Measurements from ENCODE around the gene PNLIPRP1.

The PNLIPRP1 gene

GRCh38 chr10:116590590-116591444 is at the start of gene PNLIPRP1:
Gene PNLIPRP1 (plus strand): TSS chr10:116590959. CDS start chr10:116591130, 171 bp downstream.
- no peak for DNase-seq (ENCODE audit: low read depth)

DNA sequence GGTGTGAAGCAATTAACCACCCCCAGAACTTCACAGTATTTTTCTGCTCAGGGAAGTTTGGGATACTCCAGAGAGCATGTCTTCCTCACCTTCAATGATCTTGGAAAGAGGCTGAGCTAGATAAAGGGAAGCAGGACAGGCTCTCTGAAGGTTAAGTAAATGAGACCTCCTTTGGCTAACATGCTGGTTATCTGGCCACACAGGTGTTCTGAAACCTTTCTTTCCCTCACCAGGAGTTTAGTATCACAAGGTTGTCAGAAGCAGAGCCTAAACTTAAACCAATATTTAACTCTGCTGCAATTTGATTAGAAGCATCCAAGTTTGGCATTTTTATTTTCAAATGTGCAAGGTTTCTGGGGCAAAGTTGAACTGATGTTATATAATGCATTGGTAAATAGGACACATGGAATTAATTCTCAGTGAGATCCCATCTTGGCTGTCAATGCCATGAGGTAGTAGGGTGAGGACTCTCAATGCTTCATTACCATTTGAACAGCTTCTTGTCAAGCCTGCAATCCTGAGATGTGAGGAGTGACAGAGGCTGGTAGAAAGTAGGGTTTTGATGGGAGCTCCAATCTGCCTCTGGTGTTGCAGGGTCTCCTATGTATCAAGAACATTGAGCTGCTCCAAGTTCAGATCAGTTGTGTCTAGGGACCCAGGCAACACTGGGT is 48.6 kb upstream of the PNLIPRP1 start:
- no peak for DNase-seq (ENCODE audit: low read depth)

GRCh38 chr10:116545122-116545521 is 45.6 kb upstream of the PNLIPRP1 start:
- no peak for DNase-seq (ENCODE audit: low read depth)

DNA sequence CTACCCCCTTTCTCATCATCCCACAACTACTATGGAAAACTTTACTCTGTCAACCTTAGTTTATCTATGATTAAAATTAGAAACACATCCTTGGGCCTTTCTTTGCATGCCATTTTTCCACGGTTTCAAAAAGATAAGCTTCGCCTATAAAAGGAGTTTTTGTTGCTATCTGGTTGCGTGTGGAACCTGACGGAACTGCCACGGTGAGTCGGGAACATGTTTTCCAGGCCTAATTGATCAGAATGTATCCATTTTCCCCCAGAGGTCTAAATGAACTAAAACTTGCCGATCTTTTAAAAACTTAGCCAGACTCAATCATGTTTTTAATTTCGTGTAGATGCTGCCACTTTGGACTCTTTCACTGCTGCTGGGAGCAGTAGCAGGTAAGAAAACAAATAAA is 45.0 kb upstream of the PNLIPRP1 start, which contains the start of gene PNLIP:
Gene PNLIP (plus strand): TSS at position 176 of the 400 bp plus-strand sequence. CDS start 162 bp downstream, at position 338.
- DNase-seq (ENCODE audit: low read depth), result no peak

- DNase-seq (ENCODE audit: low read depth), result no peak
Observed at GRCh38 chr10:116548301-116548700, 42.5 kb upstream of the PNLIPRP1 start.

GRCh38 chr10:116553378-116553980 is 37.3 kb upstream of the PNLIPRP1 start:
- DNase-seq (ENCODE audit: low read depth), result no peak

GRCh38 chr10:116554628-116555027 is 36.1 kb upstream of the PNLIPRP1 start:
- no peak for DNase-seq (ENCODE audit: low read depth)

- no peak for DNase-seq (ENCODE audit: low read depth)
Observed at GRCh38 chr10:116555880-116556279, 34.9 kb upstream of the PNLIPRP1 start.

- no peak for DNase-seq (ENCODE audit: low read depth)
Observed at GRCh38 chr10:116557305-116557880, 33.4 kb upstream of the PNLIPRP1 start.

GRCh38 chr10:116565534-116565933 is 25.2 kb upstream of the PNLIPRP1 start:
- no peak for DNase-seq (ENCODE audit: low read depth)

GRCh38 chr10:116566932-116567331 is 23.8 kb upstream of the PNLIPRP1 start:
- DNase-seq (ENCODE audit: low read depth), result no peak

DNA sequence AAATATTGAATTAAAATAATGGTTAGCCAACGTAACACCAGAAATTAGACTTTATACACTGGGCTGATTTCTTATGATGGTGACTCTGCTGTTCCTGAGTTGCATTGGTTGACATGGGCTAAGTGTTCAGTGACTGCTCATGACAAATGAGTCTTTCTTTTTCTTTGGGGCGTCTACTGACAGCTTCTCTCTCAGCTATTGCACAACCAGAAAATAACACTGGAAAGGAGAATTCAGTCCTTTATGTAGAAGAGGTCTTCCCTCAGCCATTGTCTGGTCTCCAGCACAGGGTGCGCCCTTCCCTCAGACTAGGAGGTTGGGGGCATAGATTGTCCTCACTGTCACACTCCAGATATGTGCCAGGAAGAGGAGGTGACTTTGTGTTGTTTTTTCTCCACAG is 23.4 kb upstream of the PNLIPRP1 start:
- no peak for DNase-seq (ENCODE audit: low read depth)

DNA sequence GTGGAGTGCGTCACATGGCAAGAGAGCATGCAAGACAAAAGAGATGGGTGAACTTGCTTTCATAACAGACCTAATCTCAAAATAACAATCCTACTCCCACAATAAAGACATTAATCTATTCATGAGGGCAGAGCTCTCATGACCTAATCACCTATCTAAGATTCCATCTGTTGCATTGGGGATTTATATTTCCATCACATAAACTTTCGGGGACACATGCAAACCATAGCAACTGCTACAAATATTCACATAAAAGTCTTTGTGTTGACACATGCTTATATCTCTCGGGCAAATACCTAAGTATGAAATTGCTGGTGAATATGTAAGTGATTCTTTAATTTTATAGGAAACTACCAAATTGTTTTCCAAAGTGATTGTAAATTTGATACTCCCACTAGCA is 16.0 kb upstream of the PNLIPRP1 start:
- DNase-seq (ENCODE audit: low read depth), result no peak

GRCh38 chr10:116587878-116588591 is 2.7 kb upstream of the PNLIPRP1 start:
- no peak for DNase-seq (ENCODE audit: low read depth)

DNA sequence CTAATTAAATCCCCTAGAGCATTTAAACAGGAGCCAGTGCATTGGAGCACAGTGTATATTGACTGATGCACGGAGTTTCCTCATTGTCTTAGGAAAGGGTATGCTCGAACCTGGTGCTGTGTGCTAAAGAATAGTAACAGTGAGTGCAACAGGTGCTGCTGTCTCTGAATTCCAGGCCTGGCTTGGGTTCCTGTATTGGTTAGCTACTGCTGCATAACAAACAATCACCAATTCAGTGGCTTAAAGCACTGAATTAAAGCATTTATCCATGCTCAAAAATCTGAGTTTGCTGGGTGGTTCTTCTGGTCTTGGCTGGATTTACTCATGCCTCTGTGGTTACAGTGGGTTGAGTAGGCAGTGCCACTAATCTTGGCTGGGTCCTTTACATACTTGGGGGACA is 1.8 kb upstream of the PNLIPRP1 start:
- no peak for DNase-seq (ENCODE audit: low read depth)

- DNase-seq (ENCODE audit: low read depth), result no peak
Observed at GRCh38 chr10:116589926-116590325, 833 bp upstream of the PNLIPRP1 start.

DNA sequence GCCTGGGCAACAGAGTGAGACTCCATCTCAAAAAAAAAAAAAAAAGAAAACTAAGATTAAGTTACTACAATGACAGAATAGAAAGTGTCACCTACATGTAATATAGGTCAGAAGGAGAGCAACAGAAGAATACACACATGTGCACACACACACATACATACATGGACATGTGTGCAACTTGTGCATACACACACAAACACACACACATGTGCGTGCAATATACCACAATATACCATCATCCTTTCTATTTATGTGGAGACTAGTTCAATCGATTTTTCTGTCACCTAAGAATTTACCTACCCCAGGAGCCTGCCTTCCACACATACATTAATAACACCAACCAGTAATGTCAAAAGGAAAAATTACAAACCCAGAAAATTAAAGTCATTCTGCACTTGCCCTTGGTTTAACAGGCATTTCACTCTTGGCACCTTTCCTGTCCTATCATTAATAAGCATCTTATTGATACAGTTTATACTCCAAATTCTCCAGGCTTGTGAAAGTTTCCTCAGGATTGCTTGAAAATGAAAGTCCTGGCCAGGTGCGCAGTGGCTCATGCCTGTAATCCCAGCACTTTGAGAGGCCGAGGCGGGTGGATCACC is 2.5 kb downstream of the PNLIPRP1 start:
- DNase-seq (ENCODE audit: low read depth), result no peak

- no peak for DNase-seq (ENCODE audit: low read depth)
Observed at GRCh38 chr10:116594525-116595035, 3.8 kb downstream of the PNLIPRP1 start.

DNA sequence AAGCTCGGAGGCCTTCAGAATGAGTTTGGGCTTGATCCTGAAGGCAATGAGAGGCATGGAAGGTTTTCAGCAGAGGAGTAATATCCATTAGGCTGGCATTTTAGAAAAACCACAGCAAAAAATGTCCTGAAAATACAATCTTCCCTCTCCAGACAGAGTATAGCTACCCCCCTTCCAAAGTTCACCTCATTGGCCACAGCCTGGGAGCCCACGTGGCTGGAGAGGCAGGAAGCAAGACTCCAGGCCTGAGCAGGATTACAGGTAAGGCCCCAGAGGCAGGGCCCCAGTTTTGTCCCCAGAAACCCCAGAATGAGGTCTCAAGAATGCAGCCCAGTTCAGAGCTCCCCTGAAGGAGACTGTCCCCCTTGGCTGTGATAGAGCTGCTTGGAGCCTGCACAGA is 5.3 kb downstream of the PNLIPRP1 start:
- DNase-seq (ENCODE audit: low read depth), result no peak

- DNase-seq (ENCODE audit: low read depth), result no peak
Observed at GRCh38 chr10:116597543-116597942, 6.8 kb downstream of the PNLIPRP1 start.

DNA sequence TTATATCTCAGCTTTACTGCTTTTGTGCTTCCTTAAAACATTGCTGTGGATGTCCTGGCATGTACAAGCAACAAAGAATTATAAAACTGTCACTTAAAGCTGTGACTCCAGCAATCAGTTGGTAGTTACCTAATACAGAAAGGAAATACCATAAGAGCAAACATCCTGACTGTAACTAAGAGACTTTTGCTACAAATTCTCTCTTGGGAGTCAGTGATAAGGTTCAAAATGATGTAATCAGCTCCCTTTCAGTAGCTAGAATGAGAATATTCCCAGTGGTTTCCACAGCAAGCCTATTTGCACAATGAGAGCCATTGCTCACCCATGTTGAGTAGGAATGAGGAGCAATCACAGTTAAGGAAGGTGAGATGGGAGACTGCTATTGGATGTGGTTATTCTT is 7.6 kb downstream of the PNLIPRP1 start:
- no peak for DNase-seq (ENCODE audit: low read depth)
